ENCODE results near the gene SUGCT.

The SUGCT gene

GRCh38 chr7:40682696-40683095 is 547.9 kb downstream of the SUGCT start:
- H3K36me3 ChIP-seq: no peaks in the 10 kb centered on the region
- TF ChIP-seq Cebpa-rat (IDR thresholded peaks at IDR 0.05): no peak
- H3K9me3 ChIP-seq (replicated peaks in 1 of 11): no peaks in the 10 kb centered on the region

GRCh38 chr7:40694026-40694809 is 559.4 kb downstream of the SUGCT start:
- Histone ChIP-seq H3K4me3 (no peak overlapping the region), H3K9me3 (replicated peaks in 1 of 11) (no peaks in the 10 kb centered on the region), H3K4me2 (no peak overlapping the region), H3K27me3 (no peaks in the 10 kb centered on the region), H3K36me3 (no peaks in the 10 kb centered on the region), H3K27ac (no peak overlapping the region), H3K4me1 (peaks cover 0 to 19% (median 11%) of the 10 kb centered on the region in 10 experiments; a peak in 11 of 20 replicates), H3K9ac (no peak overlapping the region), H4K20me1 (no peaks in the 10 kb centered on the region)
- TF ChIP-seq Cebpa-rat (IDR thresholded peaks at IDR 0.05): no peak

More at GRCh38 chr7:40682696-40683095, 547.9 kb downstream of the SUGCT start:
- no peaks in the 10 kb centered on the region for H4K20me1 ChIP-seq
- H3K4me3 ChIP-seq: no peak overlapping the region
- H3K27ac ChIP-seq: no peak overlapping the region
- H3K27me3 ChIP-seq: no peaks in the 10 kb centered on the region
- no peak overlapping the region for H3K9ac ChIP-seq
- H3K4me2 ChIP-seq: no peak overlapping the region
- peaks cover 0 to 9% (median 5%) of the 10 kb centered on the region in 10 experiments; a peak in 11 of 20 replicates for H3K4me1 ChIP-seq

- Histone ChIP-seq H3K4me1 (peaks cover 3 to 21% (median 15%) of the 10 kb centered on the region in 10 experiments; a peak in 18 of 20 replicates), H3K4me3 (no peak overlapping the region), H3K27me3 (no peaks in the 10 kb centered on the region), H3K4me2 (no peak overlapping the region), H3K9ac (no peak overlapping the region), H3K36me3 (no peaks in the 10 kb centered on the region), H3K27ac (no peak overlapping the region), H4K20me1 (no peaks in the 10 kb centered on the region), H3K9me3 (replicated peaks in 1 of 11) (no peaks in the 10 kb centered on the region)
- TF ChIP-seq Cebpa-rat (IDR thresholded peaks at IDR 0.05): no peak
Observed at GRCh38 chr7:40694991-40695390, 560.2 kb downstream of the SUGCT start.

GRCh38 chr7:40697653-40698052 is 562.8 kb downstream of the SUGCT start:
- peak overlapping the region in 7 of 11 experiments; percentile 19 to 61 (median 28); a peak in 7 of 22 replicates for H3K4me2 ChIP-seq
- no peak overlapping the region for H3K9ac ChIP-seq
- H3K27me3 ChIP-seq: no peaks in the 10 kb centered on the region
- H3K36me3 ChIP-seq: no peaks in the 10 kb centered on the region
- H3K27ac ChIP-seq: no peak overlapping the region
- H3K4me1 ChIP-seq: peaks cover 23 to 48% (median 42%) of the 10 kb centered on the region in 10 experiments
- TF ChIP-seq Cebpa-rat (IDR thresholded peaks at IDR 0.05): peak in 2 of 11 experiments; percentile 13 to 42; a peak in 2 of 22 replicates
- H4K20me1 ChIP-seq: no peaks in the 10 kb centered on the region
- no peaks in the 10 kb centered on the region for H3K9me3 ChIP-seq (replicated peaks in 1 of 11)
- no peak overlapping the region for H3K4me3 ChIP-seq

GRCh38 chr7:40698214-40698920 is 563.6 kb downstream of the SUGCT start:
- Histone ChIP-seq H3K27me3 (no peaks in the 10 kb centered on the region), H3K4me3 (no peak overlapping the region), H3K27ac (no peak overlapping the region), H3K9ac (no peak overlapping the region), H4K20me1 (no peaks in the 10 kb centered on the region), H3K4me1 (peaks cover 23 to 50% (median 43%) of the 10 kb centered on the region in 10 experiments), H3K4me2 (peak overlapping the region in 8 of 11 experiments; percentile 19 to 61 (median 30); a peak in 14 of 22 replicates), H3K9me3 (replicated peaks in 1 of 11) (no peaks in the 10 kb centered on the region), H3K36me3 (no peaks in the 10 kb centered on the region)
- TF ChIP-seq Cebpa-rat (IDR thresholded peaks at IDR 0.05): no peak

GRCh38 chr7:40698921-40699260 is 564.1 kb downstream of the SUGCT start:
- Histone ChIP-seq H3K4me2 (peak overlapping the region in 6 of 11 experiments; percentile 19 to 61 (median 31); a peak in 7 of 22 replicates), H3K4me1 (peaks cover 23 to 50% (median 43%) of the 10 kb centered on the region in 10 experiments), H4K20me1 (no peaks in the 10 kb centered on the region), H3K4me3 (no peak overlapping the region), H3K27me3 (no peaks in the 10 kb centered on the region), H3K36me3 (no peaks in the 10 kb centered on the region), H3K27ac (no peak overlapping the region), H3K9me3 (replicated peaks in 1 of 11) (no peaks in the 10 kb centered on the region), H3K9ac (no peak overlapping the region)
- TF ChIP-seq Cebpa-rat (IDR thresholded peaks at IDR 0.05): no peak

- peak overlapping the region in 10 of 11 experiments; percentile 9 to 71 (median 54); a peak in 18 of 22 replicates for H3K27ac ChIP-seq
- no peaks in the 10 kb centered on the region for H4K20me1 ChIP-seq
- peaks cover 23 to 50% (median 43%) of the 10 kb centered on the region in 10 experiments for H3K4me1 ChIP-seq
- TF ChIP-seq Cebpa-rat (IDR thresholded peaks at IDR 0.05): peak in 3 of 11 experiments; percentile 54 to 72 (median 56); a peak in 5 of 22 replicates
- H3K9ac ChIP-seq: peak overlapping the region in 7 of 11 experiments; percentile 6 to 45 (median 30); a peak in 9 of 22 replicates
- H3K4me3 ChIP-seq: peak overlapping the region in 1 of 10 experiments; percentile 3; a peak in 3 of 20 replicates
- H3K27me3 ChIP-seq: no peaks in the 10 kb centered on the region
- peak overlapping the region; percentile 62 to 90 (median 78) for H3K4me2 ChIP-seq
- no peaks in the 10 kb centered on the region for H3K9me3 ChIP-seq (replicated peaks in 1 of 11)
- H3K36me3 ChIP-seq: no peaks in the 10 kb centered on the region
Observed at GRCh38 chr7:40700653-40701421, 566.0 kb downstream of the SUGCT start.

- no peaks in the 10 kb centered on the region for H3K36me3 ChIP-seq
- peak overlapping the region in 6 of 11 experiments; percentile 39 to 71 (median 61); a peak in 8 of 22 replicates for H3K27ac ChIP-seq
- peak overlapping the region; percentile 62 to 90 (median 78); a peak in 21 of 22 replicates for H3K4me2 ChIP-seq
- H3K9me3 ChIP-seq (replicated peaks in 1 of 11): no peaks in the 10 kb centered on the region
- TF ChIP-seq Cebpa-rat (IDR thresholded peaks at IDR 0.05): no peak
- no peaks in the 10 kb centered on the region for H3K27me3 ChIP-seq
- no peaks in the 10 kb centered on the region for H4K20me1 ChIP-seq
- H3K4me1 ChIP-seq: peaks cover 23 to 50% (median 43%) of the 10 kb centered on the region in 10 experiments
- H3K4me3 ChIP-seq: no peak overlapping the region
- no peak overlapping the region for H3K9ac ChIP-seq
Observed at GRCh38 chr7:40701836-40702551, 567.2 kb downstream of the SUGCT start.
